B cell (primary cell): ENCODE measurements around the gene COX10. TPM values are rescaled to one million over a fixed set of nuclear protein-coding genes. Genes with fewer than 3 reads are reported as not detected.

Experiments
- ATAC-seq: fragments of 200-7000 bp; cut with Tn5 transposase; one replicate; pipeline ENCODE4 v1.10.0; 2021; ENCODE audit warnings: low read depth, mild to moderate bottlenecking, moderate number of reproducible peaks, moderate library complexity
- CTCF ChIA-PET: fragments of 350-600 bp; sonication (Branson Sonifier 250); formaldehyde crosslinking; loops from one replicate; lab custom pipeline; 2021; ENCODE audit warnings: antibody characterized with exemption, inconsistent platforms; lab: Charles Lee
- POLR2A ChIA-PET: fragments of 350-600 bp; sonication (Branson Sonifier 250); formaldehyde crosslinking; loops from one replicate; lab custom pipeline; 2021; ENCODE audit warnings: antibody characterized with exemption; lab: Charles Lee
- DNase-seq: peaks from one replicate; pipeline ENCODE4 v3.0.0; 2013
- H2AFZ ChIP-seq: 2 replicates; pipeline ENCODE4 v1.6.1; 2012; ENCODE audit warnings: mild to moderate bottlenecking, low read depth, low read length; ENCODE audit not compliant: insufficient read depth, poor library complexity, severe bottlenecking
- H3K27ac ChIP-seq, 2 donors: 1 replicate in 1 of 2; 2 replicates in 1 of 2; pipeline ENCODE4 v1.5.1; 2012 to 2013; ENCODE audit warnings: low read length in 2 of 2, mild to moderate bottlenecking in 2 of 2, moderate library complexity in 1 of 2
- H3K27me3 ChIP-seq, 4 experiments: fragments of 200-600 bp in 1 of 4; sonication (generic) in 1 of 4; replicated peaks in 1 of 4; 1 replicate in 2 of 4; 2 replicates in 2 of 4; pipeline versions ENCODE4 v1.6.1 to v1.7.0; 2013 to 2016; ENCODE audit warnings: low read length in 3 of 4, mild to moderate bottlenecking in 2 of 4, mixed read lengths in 1 of 4, moderate library complexity in 1 of 4; ENCODE audit not compliant: insufficient read depth in 4 of 4, control insufficient read depth in 3 of 4; ENCODE audit errors: control extremely low read depth in 1 of 4
- H3K36me3 ChIP-seq, 2 experiments: replicated peaks in 1 of 2; 1 replicate in 1 of 2; 2 replicates in 1 of 2; pipeline versions ENCODE4 v1.6.1 to v1.7.1; 2013; ENCODE audit warnings: low read length in 1 of 2; ENCODE audit not compliant: insufficient read depth in 2 of 2, control insufficient read depth in 1 of 2; ENCODE audit errors: control extremely low read depth in 1 of 2, extremely low read depth in 1 of 2
- H3K4me1 ChIP-seq, 2 donors: fragments of 200-600 bp in 1 of 2; sonication (generic) in 1 of 2; 1 replicate in 1 of 2; 2 replicates in 1 of 2; pipeline versions ENCODE4 v1.5.1 to v1.6.1; 2013 to 2017; ENCODE audit warnings: low read length in 2 of 2; ENCODE audit not compliant: control insufficient read depth in 2 of 2, insufficient read depth in 2 of 2
- H3K4me2 ChIP-seq: replicated peaks from 2 replicates; pipeline ENCODE3; 2012; ENCODE audit warnings: mild to moderate bottlenecking, low read depth, low read length; ENCODE audit not compliant: poor library complexity, severe bottlenecking
- H3K4me3 ChIP-seq, 5 experiments: fragments of 200-600 bp in 1 of 5; sonication (generic) in 1 of 5; 1 replicate in 3 of 5; 2 replicates in 2 of 5; pipeline versions ENCODE4 v1.5.1 to v1.7.0; 2011 to 2016; ENCODE audit warnings: low read length in 4 of 5, mild to moderate bottlenecking in 4 of 5, low read depth in 2 of 5, control low read depth in 1 of 5, moderate library complexity in 1 of 5; ENCODE audit not compliant: insufficient read depth in 1 of 5; ENCODE audit errors: control extremely low read depth in 1 of 5, extremely low read depth in 1 of 5
- H3K79me2 ChIP-seq: fragments of 200-600 bp; sonication (generic); one replicate; pipeline ENCODE4 v1.6.0; 2016; ENCODE audit warnings: low read length; ENCODE audit not compliant: control insufficient read depth, insufficient read depth
- H3K9ac ChIP-seq: fragments of 200-600 bp; sonication (generic); 2 replicates; pipeline ENCODE4 v1.6.1; 2017; ENCODE audit warnings: mild to moderate bottlenecking, low read length, moderate library complexity
- H3K9me3 ChIP-seq, 3 donors: one replicate each; pipeline versions ENCODE4 v1.6.1 to v1.7.1; 2013; ENCODE audit warnings: low read length in 2 of 3; ENCODE audit not compliant: control insufficient read depth in 2 of 3, insufficient read depth in 1 of 3; ENCODE audit errors: control extremely low read depth in 1 of 3
- H4K20me1 ChIP-seq: 2 replicates; pipeline ENCODE4 v1.6.0; 2012; ENCODE audit warnings: mild to moderate bottlenecking, low read length; ENCODE audit not compliant: insufficient read depth, control insufficient read depth, poor library complexity, severe bottlenecking
- H3K27ac Mint-ChIP-seq: one replicate; pipeline ENCODE4 v1.8.0; 2021; ENCODE audit warnings: mixed read lengths
- H3K27me3 Mint-ChIP-seq: one replicate; pipeline ENCODE4 v1.8.0; 2021; ENCODE audit warnings: mixed read lengths
- H3K4me1 Mint-ChIP-seq: one replicate; pipeline ENCODE4 v1.8.0; 2021; ENCODE audit warnings: mixed read lengths
- H3K4me3 Mint-ChIP-seq: one replicate; pipeline ENCODE4 v1.8.0; 2021; ENCODE audit warnings: mixed read lengths
- H3K9me3 Mint-ChIP-seq: one replicate; pipeline ENCODE4 v1.8.0; 2022; ENCODE audit warnings: mixed read lengths; ENCODE audit not compliant: insufficient read depth
- EZH2 ChIP-seq: IDR thresholded peaks from 2 replicates; pipeline ENCODE4 v1.6.1; 2012; ENCODE audit warnings: borderline replicate concordance, low read depth, mild to moderate bottlenecking, moderate library complexity, low read length; ENCODE audit not compliant: insufficient read depth, poor library complexity, severe bottlenecking
- WGBS: methylation state at CpG from one replicate; pipeline ENCODE4 v1.1.5; 2013; ENCODE audit warnings: missing lambda C conversion rate; ENCODE audit not compliant: insufficient coverage; 5-methylcytosine and 5-hydroxymethylcytosine counted together
- intact Hi-C: fragments of 100-400 bp; cut with micrococcal nuclease; formaldehyde crosslinking; loops from one replicate; pipeline ENCODE4 v1.10.0; 2022
- polyA plus RNA-seq: library from polyadenylated mRNA; depleted of rRNA; stranded (reverse); fragments of >200 nt; gene quantifications from 2 replicates; pipeline ENCODE4 v1.2.3, GENCODE V29; 2012
- total RNA-seq, 2 donors: library from RNA; stranded (reverse); fragments of 120-200 nt in 1 of 2; gene quantifications; 1 replicate in 1 of 2; 2 replicates in 1 of 2; pipeline versions ENCODE4 v1.2.3 to v1.2.4, GENCODE V29; 2013 to 2022
- TF ChIP-seq, protein P1 (sequence below): fragments of 200-600 bp; IDR thresholded peaks from one replicate; pipeline ENCODE4 v1.8.0; 2022; ENCODE audit warnings: antibody characterized with exemption, mild to moderate bottlenecking

Gene COX10
- total and polyA plus RNA-seq, 2 donors (not counting 1 experiment from before 2014, with no cell fraction given), result 21.8 to 23.3 TPM

DNA sequence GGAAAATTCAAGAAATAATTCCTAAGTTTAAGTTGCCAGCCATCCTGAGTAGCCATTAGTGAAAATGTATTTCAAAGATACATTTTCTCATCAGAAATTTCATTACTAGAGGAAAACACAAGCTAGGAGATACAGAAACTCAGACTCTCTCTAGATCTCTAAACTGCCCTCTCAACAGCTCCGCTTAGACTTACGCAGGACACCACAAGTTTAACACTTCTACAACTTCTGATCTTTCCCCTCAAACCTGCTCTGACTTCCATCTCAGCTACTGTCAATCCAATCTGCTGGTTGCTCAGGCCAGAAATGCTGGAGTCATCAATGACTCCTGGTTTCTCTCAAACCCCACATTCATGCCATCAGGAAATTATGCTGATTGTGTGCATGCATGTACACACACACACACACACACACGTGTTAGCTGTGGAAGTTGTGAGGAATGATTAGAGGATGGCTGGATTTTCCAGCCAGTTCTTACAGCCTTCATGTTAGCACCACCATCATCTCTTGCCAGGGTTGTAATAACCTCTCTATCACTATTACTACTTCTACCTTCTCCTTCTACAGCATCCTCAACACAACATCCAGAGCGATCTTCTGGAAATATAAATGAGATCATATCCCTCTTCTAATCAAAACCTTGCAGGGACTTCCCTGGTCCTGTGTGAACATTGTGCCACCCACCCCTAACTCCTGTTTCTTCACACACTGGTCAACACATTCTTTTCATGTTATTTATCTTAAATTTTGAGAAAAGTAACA lies 47.1 kb downstream of the COX10 start:
- no peak overlapping the region for H3K4me3 ChIP-seq
- ATAC-seq, result no peak
- no peaks in the 10 kb centered on the region for H3K9me3 ChIP-seq
- CTCF ChIA-PET, result no interaction called here
- TF ChIP-seq EZH2, result no peak
- TF ChIP-seq, protein P1, sequence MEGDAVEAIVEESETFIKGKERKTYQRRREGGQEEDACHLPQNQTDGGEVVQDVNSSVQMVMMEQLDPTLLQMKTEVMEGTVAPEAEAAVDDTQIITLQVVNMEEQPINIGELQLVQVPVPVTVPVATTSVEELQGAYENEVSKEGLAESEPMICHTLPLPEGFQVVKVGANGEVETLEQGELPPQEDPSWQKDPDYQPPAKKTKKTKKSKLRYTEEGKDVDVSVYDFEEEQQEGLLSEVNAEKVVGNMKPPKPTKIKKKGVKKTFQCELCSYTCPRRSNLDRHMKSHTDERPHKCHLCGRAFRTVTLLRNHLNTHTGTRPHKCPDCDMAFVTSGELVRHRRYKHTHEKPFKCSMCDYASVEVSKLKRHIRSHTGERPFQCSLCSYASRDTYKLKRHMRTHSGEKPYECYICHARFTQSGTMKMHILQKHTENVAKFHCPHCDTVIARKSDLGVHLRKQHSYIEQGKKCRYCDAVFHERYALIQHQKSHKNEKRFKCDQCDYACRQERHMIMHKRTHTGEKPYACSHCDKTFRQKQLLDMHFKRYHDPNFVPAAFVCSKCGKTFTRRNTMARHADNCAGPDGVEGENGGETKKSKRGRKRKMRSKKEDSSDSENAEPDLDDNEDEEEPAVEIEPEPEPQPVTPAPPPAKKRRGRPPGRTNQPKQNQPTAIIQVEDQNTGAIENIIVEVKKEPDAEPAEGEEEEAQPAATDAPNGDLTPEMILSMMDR, result no peak
- Mint-ChIP-seq H3K27me3 (no peaks in the 10 kb centered on the region), H3K4me1 (peaks cover 14% of the 10 kb centered on the region), H3K4me3 (no peak overlapping the region), H3K9me3 (peaks cover 2% of the 10 kb centered on the region), H3K27ac (no peak overlapping the region)
- no peak overlapping the region for H3K27ac ChIP-seq
- no peak overlapping the region for H3K4me2 ChIP-seq
- POLR2A ChIA-PET, result no interaction called here
- H3K79me2 ChIP-seq, result peaks cover 19% of the 10 kb centered on the region
- H2AFZ ChIP-seq, result no peak overlapping the region
- peaks cover 18% of the 10 kb centered on the region for H4K20me1 ChIP-seq
- WGBS, result 92% methylated on average over 3 of the region's 4 CpGs
- intact Hi-C loops, result no loop called here
- no peak overlapping the region for H3K9ac ChIP-seq
- H3K27me3 ChIP-seq, result no peaks in the 10 kb centered on the region
- no peaks in the 10 kb centered on the region for H3K4me1 ChIP-seq
- no peak for DNase-seq
- H3K36me3 ChIP-seq, result peaks cover 0 to 1% of the 10 kb centered on the region in 2 experiments

DNA sequence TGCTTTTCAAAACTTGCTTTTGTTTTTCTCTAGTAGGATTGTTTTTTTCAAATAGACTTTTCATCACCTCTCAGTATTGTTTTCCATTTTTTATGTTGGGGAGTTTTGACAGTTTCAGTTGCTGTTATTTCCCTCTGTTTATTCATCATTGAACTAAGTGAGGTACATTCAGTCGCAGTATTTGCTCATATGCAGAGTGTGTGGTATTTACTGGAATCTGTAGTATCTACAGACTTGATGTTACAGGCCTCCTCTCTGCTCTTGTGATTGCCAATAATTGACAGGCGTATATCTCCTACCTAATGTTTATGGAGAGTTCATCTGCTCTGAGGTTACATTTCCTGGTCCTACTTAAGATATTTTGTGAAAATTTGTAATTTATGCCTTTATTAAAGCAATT lies 49.6 kb downstream of the COX10 start:
- peaks cover 18% of the 10 kb centered on the region for H4K20me1 ChIP-seq
- H3K4me1 Mint-ChIP-seq, result peaks cover 23% of the 10 kb centered on the region
- no peaks in the 10 kb centered on the region for H3K27me3 Mint-ChIP-seq
- intact Hi-C loops, result no loop called here
- H3K4me3 ChIP-seq, result no peak overlapping the region
- no CpG with 5 or more reads among the region's 2 CpGs for WGBS
- H3K27ac ChIP-seq, result no peak overlapping the region
- no peak overlapping the region for H3K4me3 Mint-ChIP-seq
- H3K36me3 ChIP-seq, result peaks cover 0 to 1% of the 10 kb centered on the region in 2 experiments
- H3K9me3 Mint-ChIP-seq, result peaks cover 2% of the 10 kb centered on the region
- no peak overlapping the region for H3K4me2 ChIP-seq
- no peaks in the 10 kb centered on the region for H3K9me3 ChIP-seq
- peaks cover 23% of the 10 kb centered on the region for H3K79me2 ChIP-seq
- H3K27ac Mint-ChIP-seq, result no peak overlapping the region
- ATAC-seq (no peak), DNase-seq (no peak)
- H3K27me3 ChIP-seq, result no peaks in the 10 kb centered on the region
- TF ChIP-seq EZH2, result no peak
- TF ChIP-seq, protein P1, result no peak
- POLR2A ChIA-PET, result no interaction called here
- CTCF ChIA-PET, result no interaction called here
- H3K4me1 ChIP-seq, result no peaks in the 10 kb centered on the region
- H3K9ac ChIP-seq, result no peak overlapping the region
- no peak overlapping the region for H2AFZ ChIP-seq
